HL-60 (cell line): ENCODE data around the gene ASB18.

Source experiments
- DNase-seq, 2 experiments: peaks; one replicate each; pipeline ENCODE4 v3.0.0-alpha.2; 2010 to 2020; ENCODE audit warnings: low read depth in 1 of 2, low spot score in 1 of 2
- H3K27ac ChIP-seq: fragments of 250-450 bp; sonication (Bioruptor Pico); replicated peaks from 2 replicates; pipeline ENCODE4 v1.5.1; 2020; ENCODE audit warnings: mild to moderate bottlenecking, moderate library complexity
- H3K27me3 ChIP-seq: fragments of 250-450 bp; sonication (Bioruptor Pico); 2 replicates; pipeline ENCODE4 v1.5.1; 2021; ENCODE audit warnings: mild to moderate bottlenecking, moderate library complexity; ENCODE audit not compliant: insufficient read depth, poor library complexity, severe bottlenecking
- H3K4me3 ChIP-seq: replicated peaks from 2 replicates; pipeline ENCODE4 v1.5.1; 2011; ENCODE audit warnings: mild to moderate bottlenecking, control low read depth, low read length; ENCODE audit not compliant: insufficient read depth
- GABPA ChIP-seq: IDR thresholded peaks from 2 replicates; pipeline ENCODE4 v1.6.1; 2012; ENCODE audit warnings: low read depth
- POLR2AphosphoS5 ChIP-seq: IDR thresholded peaks from 2 replicates; pipeline ENCODE4 v1.6.1; 2012; ENCODE audit warnings: low read depth
- SPI1 ChIP-seq: IDR thresholded peaks from 2 replicates; pipeline ENCODE4 v1.6.1; 2012; ENCODE audit warnings: low read depth, mild to moderate bottlenecking, borderline replicate concordance
- TF ChIP-seq, protein P1 (sequence below): IDR thresholded peaks from one replicate; pipeline ENCODE4 v1.5.1; 2011; ENCODE audit warnings: low read length, control low read depth, inconsistent platforms; ENCODE audit not compliant: insufficient read depth
- TF ChIP-seq, protein P2 (sequence below): IDR thresholded peaks from 2 replicates; pipeline ENCODE4 v1.6.1; 2012; ENCODE audit warnings: low read depth; ENCODE audit not compliant: insufficient replicate concordance

Gene ASB18

DNA sequence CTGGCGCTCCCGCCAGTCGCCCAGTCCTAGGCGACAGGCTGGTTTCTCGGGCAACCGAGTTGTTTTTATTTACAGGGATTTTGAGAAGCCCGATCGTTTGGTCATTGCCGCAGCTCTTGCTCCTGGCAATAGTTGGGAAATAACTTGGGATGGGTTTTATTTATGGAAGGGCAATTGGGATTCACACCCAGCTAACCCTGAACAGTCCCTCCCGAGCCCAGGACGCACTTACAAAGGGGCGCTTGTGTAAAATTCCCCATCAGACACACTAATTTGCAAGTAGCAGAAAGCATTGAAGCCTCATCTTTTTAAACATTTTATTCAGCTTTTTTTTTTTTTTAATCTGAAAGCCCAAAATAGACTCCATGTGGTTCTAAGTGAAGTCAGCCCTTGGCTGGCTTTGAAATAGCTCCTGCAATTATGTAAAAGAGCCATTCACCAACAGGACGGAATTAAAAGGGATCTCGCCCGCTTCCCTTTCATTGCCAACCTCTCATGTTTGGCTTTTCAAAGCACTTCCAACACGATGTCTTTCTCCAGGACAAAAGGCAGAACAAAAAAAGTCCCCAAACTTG is 92.4 kb downstream of the ASB18 start:
- TF ChIP-seq SPI1: no peak
- TF ChIP-seq GABPA: no peak
- TF ChIP-seq POLR2AphosphoS5: no peak
- TF ChIP-seq, protein P1, sequence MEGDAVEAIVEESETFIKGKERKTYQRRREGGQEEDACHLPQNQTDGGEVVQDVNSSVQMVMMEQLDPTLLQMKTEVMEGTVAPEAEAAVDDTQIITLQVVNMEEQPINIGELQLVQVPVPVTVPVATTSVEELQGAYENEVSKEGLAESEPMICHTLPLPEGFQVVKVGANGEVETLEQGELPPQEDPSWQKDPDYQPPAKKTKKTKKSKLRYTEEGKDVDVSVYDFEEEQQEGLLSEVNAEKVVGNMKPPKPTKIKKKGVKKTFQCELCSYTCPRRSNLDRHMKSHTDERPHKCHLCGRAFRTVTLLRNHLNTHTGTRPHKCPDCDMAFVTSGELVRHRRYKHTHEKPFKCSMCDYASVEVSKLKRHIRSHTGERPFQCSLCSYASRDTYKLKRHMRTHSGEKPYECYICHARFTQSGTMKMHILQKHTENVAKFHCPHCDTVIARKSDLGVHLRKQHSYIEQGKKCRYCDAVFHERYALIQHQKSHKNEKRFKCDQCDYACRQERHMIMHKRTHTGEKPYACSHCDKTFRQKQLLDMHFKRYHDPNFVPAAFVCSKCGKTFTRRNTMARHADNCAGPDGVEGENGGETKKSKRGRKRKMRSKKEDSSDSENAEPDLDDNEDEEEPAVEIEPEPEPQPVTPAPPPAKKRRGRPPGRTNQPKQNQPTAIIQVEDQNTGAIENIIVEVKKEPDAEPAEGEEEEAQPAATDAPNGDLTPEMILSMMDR: no peak
- TF ChIP-seq, protein P2, sequence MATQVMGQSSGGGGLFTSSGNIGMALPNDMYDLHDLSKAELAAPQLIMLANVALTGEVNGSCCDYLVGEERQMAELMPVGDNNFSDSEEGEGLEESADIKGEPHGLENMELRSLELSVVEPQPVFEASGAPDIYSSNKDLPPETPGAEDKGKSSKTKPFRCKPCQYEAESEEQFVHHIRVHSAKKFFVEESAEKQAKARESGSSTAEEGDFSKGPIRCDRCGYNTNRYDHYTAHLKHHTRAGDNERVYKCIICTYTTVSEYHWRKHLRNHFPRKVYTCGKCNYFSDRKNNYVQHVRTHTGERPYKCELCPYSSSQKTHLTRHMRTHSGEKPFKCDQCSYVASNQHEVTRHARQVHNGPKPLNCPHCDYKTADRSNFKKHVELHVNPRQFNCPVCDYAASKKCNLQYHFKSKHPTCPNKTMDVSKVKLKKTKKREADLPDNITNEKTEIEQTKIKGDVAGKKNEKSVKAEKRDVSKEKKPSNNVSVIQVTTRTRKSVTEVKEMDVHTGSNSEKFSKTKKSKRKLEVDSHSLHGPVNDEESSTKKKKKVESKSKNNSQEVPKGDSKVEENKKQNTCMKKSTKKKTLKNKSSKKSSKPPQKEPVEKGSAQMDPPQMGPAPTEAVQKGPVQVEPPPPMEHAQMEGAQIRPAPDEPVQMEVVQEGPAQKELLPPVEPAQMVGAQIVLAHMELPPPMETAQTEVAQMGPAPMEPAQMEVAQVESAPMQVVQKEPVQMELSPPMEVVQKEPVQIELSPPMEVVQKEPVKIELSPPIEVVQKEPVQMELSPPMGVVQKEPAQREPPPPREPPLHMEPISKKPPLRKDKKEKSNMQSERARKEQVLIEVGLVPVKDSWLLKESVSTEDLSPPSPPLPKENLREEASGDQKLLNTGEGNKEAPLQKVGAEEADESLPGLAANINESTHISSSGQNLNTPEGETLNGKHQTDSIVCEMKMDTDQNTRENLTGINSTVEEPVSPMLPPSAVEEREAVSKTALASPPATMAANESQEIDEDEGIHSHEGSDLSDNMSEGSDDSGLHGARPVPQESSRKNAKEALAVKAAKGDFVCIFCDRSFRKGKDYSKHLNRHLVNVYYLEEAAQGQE: no peak
- Histone ChIP-seq H3K4me3 (no peak overlapping the region), H3K27me3 (peaks cover 53% of the 10 kb centered on the region), H3K27ac (no peak overlapping the region)
- DNase-seq: no peak

DNA sequence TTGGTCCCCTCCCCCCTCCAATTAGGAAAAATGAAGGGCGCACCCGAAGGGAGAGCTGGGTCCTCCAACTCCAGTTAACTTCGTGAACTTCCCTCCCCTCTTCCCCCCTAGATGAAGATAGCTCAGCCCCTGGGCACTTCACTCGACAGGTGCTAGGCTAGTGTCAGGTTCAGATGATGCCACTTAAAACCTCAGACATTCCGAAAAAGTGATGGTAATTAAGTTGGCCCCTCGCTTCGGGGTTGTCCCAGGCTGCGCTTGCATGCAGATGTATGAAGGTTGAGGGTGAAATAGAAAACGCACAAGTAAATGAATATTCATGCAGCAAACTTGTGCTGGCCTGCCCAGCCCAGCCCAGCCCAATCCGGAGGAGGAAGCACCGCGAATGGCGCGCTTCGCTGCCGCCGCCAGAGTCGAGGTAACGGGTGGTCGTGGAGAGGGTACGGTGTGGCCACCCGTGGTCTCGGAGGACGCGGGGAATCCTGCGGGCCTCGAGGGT is 93.0 kb downstream of the ASB18 start:
- TF ChIP-seq, protein P2: no peak
- TF ChIP-seq SPI1: no peak
- TF ChIP-seq, protein P1: no peak
- TF ChIP-seq POLR2AphosphoS5: no peak
- TF ChIP-seq GABPA: no peak
- H3K4me3 ChIP-seq: no peak overlapping the region
- no peak for DNase-seq
- H3K27ac ChIP-seq: no peak overlapping the region
- H3K27me3 ChIP-seq: peaks cover 57% of the 10 kb centered on the region

DNA sequence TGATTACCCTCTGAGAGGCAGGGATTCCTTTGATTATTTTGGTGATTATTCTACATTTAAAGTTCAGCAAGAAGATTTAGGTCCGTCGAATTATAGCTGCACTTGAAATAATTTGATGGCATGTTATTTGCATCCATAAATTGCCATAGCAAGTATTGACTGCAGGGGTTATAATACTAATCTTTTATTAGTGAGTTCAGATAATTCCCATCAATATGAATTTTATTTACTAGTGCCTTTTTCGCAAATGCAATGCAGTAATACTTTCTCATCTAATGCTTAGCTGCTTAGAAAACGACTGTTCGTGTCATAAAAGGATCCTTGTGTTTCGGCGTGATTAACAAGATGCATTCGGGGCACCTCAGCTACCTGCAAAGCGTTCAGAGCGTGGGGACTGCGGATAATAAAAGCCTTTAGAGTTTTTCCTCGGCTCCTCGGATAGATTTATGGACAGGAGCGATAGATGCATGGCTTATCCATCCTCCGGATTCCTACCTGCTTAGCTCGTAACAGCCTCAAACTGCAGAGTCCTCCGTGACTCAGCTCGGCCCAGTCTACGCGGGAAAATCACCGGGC is 93.5 kb downstream of the ASB18 start:
- Histone ChIP-seq H3K4me3 (no peak overlapping the region), H3K27ac (no peak overlapping the region), H3K27me3 (peaks cover 63% of the 10 kb centered on the region)
- TF ChIP-seq SPI1 (no peak), GABPA (no peak), POLR2AphosphoS5 (no peak)
- TF ChIP-seq, protein P1: no peak
- TF ChIP-seq, protein P2: no peak
- DNase-seq: no peak
